OCI-LY1 (cell line): Measurements from ENCODE around the gene CDH3.

Experiments
- H2AFZ ChIP-seq: fragments of 200-600 bp; sonication (generic), shearing (Covaris generic); 2 replicates; pipeline ENCODE4 v1.6.0; 2014; ENCODE audit warnings: antibody characterized with exemption, mild to moderate bottlenecking, low read length
- H3F3A ChIP-seq: fragments of 200-600 bp; sonication (generic), shearing (Covaris generic); 2 replicates; pipeline ENCODE4 v1.6.0; 2014; ENCODE audit warnings: mild to moderate bottlenecking, antibody characterized with exemption, low read length, moderate library complexity; ENCODE audit not compliant: insufficient read depth
- H3K27ac ChIP-seq: fragments of 200-600 bp; sonication (generic); 2 replicates; pipeline ENCODE4 v1.5.1; 2014; ENCODE audit warnings: low read length, mixed run types, mild to moderate bottlenecking, low read depth; ENCODE audit not compliant: poor library complexity, severe bottlenecking
- H3K27me3 ChIP-seq: fragments of 200-600 bp; sonication (generic); 2 replicates; pipeline ENCODE4 v1.6.0; 2014; ENCODE audit warnings: antibody characterized with exemption, mild to moderate bottlenecking, low read length, moderate library complexity; ENCODE audit not compliant: insufficient read depth
- H3K36me3 ChIP-seq: fragments of 200-600 bp; sonication (generic); 2 replicates; pipeline ENCODE4 v1.6.1; 2014; ENCODE audit warnings: mild to moderate bottlenecking, antibody characterized with exemption, low read length, moderate library complexity, mixed read lengths; ENCODE audit not compliant: insufficient read depth
- H3K4me1 ChIP-seq: fragments of 200-600 bp; sonication (generic); 2 replicates; pipeline ENCODE4 v1.5.1; 2014; ENCODE audit warnings: mild to moderate bottlenecking, low read length, moderate library complexity; ENCODE audit not compliant: insufficient read depth, severe bottlenecking
- H3K4me2 ChIP-seq: fragments of 200-600 bp; sonication (generic), shearing (Covaris generic); 2 replicates; pipeline ENCODE4 v1.6.1; 2014; ENCODE audit warnings: low read length
- H3K4me3 ChIP-seq: fragments of 200-600 bp; sonication (generic); 2 replicates; pipeline ENCODE4 v1.5.1; 2014; ENCODE audit warnings: low read length, low read depth, mild to moderate bottlenecking, mixed read lengths; ENCODE audit not compliant: poor library complexity, severe bottlenecking
- H3K79me2 ChIP-seq: fragments of 200-600 bp; shearing (Covaris generic); 2 replicates; pipeline ENCODE4 v1.6.1; 2016; ENCODE audit warnings: mixed run types, low read length, mixed read lengths; ENCODE audit not compliant: insufficient read depth
- H3K9ac ChIP-seq: fragments of 200-600 bp; sonication (generic), shearing (Covaris generic); 2 replicates; pipeline ENCODE4 v1.6.1; 2014; ENCODE audit warnings: mild to moderate bottlenecking, low read length, mixed read lengths
- H3K9me2 ChIP-seq: fragments of 200-600 bp; sonication (generic), shearing (Covaris generic); 2 replicates; pipeline ENCODE4 v1.6.1; 2014; ENCODE audit warnings: low read depth, mild to moderate bottlenecking, low read length, mixed read lengths
- H3K9me3 ChIP-seq: fragments of 200-600 bp; shearing (Covaris generic); 2 replicates; pipeline ENCODE4 v1.6.1; 2014; ENCODE audit warnings: low read length, mixed read lengths
- H4K20me1 ChIP-seq: fragments of 200-600 bp; sonication (generic), shearing (Covaris generic); 2 replicates; pipeline ENCODE4 v1.6.0; 2016; ENCODE audit warnings: mild to moderate bottlenecking, low read length; ENCODE audit not compliant: insufficient read depth
- EZH2 ChIP-seq: fragments of 200-600 bp; sonication (generic), shearing (Covaris generic); IDR thresholded peaks from 2 replicates; pipeline ENCODE4 v1.8.0; 2017; ENCODE audit warnings: borderline replicate concordance, mixed run types, mild to moderate bottlenecking, antibody characterized with exemption, low read length, moderate library complexity, mixed read lengths
- TF ChIP-seq, protein P1 (sequence below): fragments of 200-600 bp; sonication (generic), shearing (Covaris generic); IDR thresholded peaks from 2 replicates; pipeline ENCODE4 v1.5.1; 2017; ENCODE audit warnings: mild to moderate bottlenecking, antibody characterized with exemption, low read length, moderate library complexity, mixed read lengths

The CDH3 gene

DNA sequence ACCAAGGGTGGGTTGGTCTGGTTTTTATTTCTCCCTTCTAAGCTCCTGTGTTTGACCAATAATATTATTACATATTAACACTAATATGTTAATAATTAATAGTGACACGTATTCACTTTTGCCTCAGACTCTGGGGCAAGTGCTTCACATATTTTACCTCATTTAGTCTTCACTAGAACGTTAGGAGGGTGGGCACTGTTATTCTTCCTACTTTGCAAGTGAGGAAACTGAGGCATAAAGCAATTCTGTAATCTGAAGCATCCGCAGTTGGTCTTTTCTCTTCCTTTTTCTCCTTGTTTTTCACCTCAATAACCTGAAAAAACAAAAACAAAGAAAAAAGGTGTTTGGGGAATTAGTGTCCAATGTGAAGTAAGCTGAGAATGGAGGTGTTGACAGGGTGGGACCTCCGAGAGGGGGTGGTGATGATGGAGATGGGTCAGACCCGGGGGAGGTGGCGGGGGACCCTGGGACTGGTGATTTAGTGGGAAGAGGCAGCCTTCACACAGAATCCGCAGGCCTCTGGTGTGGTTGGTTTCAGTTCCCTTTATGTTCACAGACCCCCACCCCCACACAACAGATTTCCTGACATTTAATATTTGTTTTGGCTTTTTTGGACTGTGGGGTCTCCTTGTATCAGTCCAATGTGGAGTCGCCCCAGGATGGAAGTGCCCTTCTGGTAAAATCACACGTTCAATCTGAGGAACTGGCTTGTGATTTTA lies 95.7 kb downstream of the CDH3 start:
- Histone ChIP-seq H3K9me3 (no peaks in the 10 kb centered on the region), H3K4me2 (no peak overlapping the region), H3K27ac (no peak overlapping the region), H3K4me3 (no peak overlapping the region), H3K9ac (no peak overlapping the region), H4K20me1 (no peaks in the 10 kb centered on the region), H2AFZ (no peak overlapping the region), H3K27me3 (no peaks in the 10 kb centered on the region), H3F3A (no peaks in the 10 kb centered on the region), H3K9me2 (no peaks in the 10 kb centered on the region), H3K79me2 (no peaks in the 10 kb centered on the region), H3K4me1 (no peaks in the 10 kb centered on the region), H3K36me3 (no peaks in the 10 kb centered on the region)
- TF ChIP-seq, protein P1, sequence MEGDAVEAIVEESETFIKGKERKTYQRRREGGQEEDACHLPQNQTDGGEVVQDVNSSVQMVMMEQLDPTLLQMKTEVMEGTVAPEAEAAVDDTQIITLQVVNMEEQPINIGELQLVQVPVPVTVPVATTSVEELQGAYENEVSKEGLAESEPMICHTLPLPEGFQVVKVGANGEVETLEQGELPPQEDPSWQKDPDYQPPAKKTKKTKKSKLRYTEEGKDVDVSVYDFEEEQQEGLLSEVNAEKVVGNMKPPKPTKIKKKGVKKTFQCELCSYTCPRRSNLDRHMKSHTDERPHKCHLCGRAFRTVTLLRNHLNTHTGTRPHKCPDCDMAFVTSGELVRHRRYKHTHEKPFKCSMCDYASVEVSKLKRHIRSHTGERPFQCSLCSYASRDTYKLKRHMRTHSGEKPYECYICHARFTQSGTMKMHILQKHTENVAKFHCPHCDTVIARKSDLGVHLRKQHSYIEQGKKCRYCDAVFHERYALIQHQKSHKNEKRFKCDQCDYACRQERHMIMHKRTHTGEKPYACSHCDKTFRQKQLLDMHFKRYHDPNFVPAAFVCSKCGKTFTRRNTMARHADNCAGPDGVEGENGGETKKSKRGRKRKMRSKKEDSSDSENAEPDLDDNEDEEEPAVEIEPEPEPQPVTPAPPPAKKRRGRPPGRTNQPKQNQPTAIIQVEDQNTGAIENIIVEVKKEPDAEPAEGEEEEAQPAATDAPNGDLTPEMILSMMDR: no peak
- TF ChIP-seq EZH2: no peak

DNA sequence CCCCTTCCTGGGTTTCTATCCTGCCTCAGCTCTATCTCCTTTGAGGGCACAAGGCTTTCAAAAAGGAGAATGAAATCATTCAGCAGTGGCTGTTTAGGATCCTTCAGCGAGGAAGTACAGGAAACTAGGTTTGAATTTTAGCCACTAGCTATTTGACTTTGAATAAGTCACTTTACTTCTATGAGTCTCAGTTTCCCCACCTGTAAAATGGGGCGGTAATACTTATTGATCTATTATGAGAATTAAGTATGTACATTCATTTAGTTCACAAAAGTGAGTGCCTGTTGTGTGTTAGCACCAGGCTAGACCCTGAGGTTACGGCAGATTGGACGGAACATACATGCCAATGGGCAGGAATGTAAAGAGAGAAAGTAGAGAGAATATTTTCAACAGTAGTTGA lies 98.6 kb downstream of the CDH3 start:
- Histone ChIP-seq H3K79me2 (no peaks in the 10 kb centered on the region), H3K4me1 (no peaks in the 10 kb centered on the region), H3K9ac (no peak overlapping the region), H3K36me3 (no peaks in the 10 kb centered on the region), H3K4me2 (no peak overlapping the region), H3K9me3 (no peaks in the 10 kb centered on the region), H3K27ac (no peak overlapping the region), H4K20me1 (no peaks in the 10 kb centered on the region), H3K27me3 (no peaks in the 10 kb centered on the region), H3K4me3 (no peak overlapping the region), H3K9me2 (no peaks in the 10 kb centered on the region), H3F3A (no peaks in the 10 kb centered on the region), H2AFZ (no peak overlapping the region)
- no peak for TF ChIP-seq EZH2
- TF ChIP-seq, protein P1: no peak

- H3K9me2 ChIP-seq: no peaks in the 10 kb centered on the region
- no peaks in the 10 kb centered on the region for H3K79me2 ChIP-seq
- H3K36me3 ChIP-seq: no peaks in the 10 kb centered on the region
- no peak for TF ChIP-seq EZH2
- TF ChIP-seq, protein P1: no peak
- H3K9me3 ChIP-seq: no peaks in the 10 kb centered on the region
- no peak overlapping the region for H3K4me3 ChIP-seq
- H3F3A ChIP-seq: no peaks in the 10 kb centered on the region
- no peak overlapping the region for H3K9ac ChIP-seq
- H2AFZ ChIP-seq: no peak overlapping the region
- no peak overlapping the region for H3K4me2 ChIP-seq
- no peak overlapping the region for H3K27ac ChIP-seq
- no peaks in the 10 kb centered on the region for H3K27me3 ChIP-seq
- H3K4me1 ChIP-seq: no peaks in the 10 kb centered on the region
- H4K20me1 ChIP-seq: no peaks in the 10 kb centered on the region
Measured at GRCh38 chr16:68744744-68745280, 99.7 kb downstream of the CDH3 start.
